GM03348 (cell line): ENCODE data around the gene ZDHHC14.
"Not testable (repeated sequence)": the region's sequence is repeated elsewhere in the genome, so short reads cannot be mapped to it uniquely, and the experiment has no call there.

ENCODE experiments used
- DNase-seq: peaks from one replicate; pipeline ENCODE4 v3.0.0; 2012; ENCODE audit warnings: low spot score

Gene ZDHHC14

GRCh38 chr6:157445277-157446009 is 64.5 kb downstream of the ZDHHC14 start:
- no peak for DNase-seq

GRCh38 chr6:157447735-157448134 is 66.7 kb downstream of the ZDHHC14 start:
- no peak for DNase-seq

GRCh38 chr6:157449610-157450009 is 68.6 kb downstream of the ZDHHC14 start:
- no peak for DNase-seq

GRCh38 chr6:157450931-157451742 is 70.1 kb downstream of the ZDHHC14 start:
- DNase-seq: no peak

GRCh38 chr6:157452096-157452495 is 71.1 kb downstream of the ZDHHC14 start:
- no peak for DNase-seq

- no peak for DNase-seq
Observed at GRCh38 chr6:157453131-157453530, 72.1 kb downstream of the ZDHHC14 start.

GRCh38 chr6:157453978-157454377 is 73.0 kb downstream of the ZDHHC14 start:
- no peak for DNase-seq

GRCh38 chr6:157454762-157455714 is 74.0 kb downstream of the ZDHHC14 start:
- DNase-seq: no peak

GRCh38 chr6:157455731-157456523 is 74.9 kb downstream of the ZDHHC14 start:
- DNase-seq: no peak

GRCh38 chr6:157456524-157456829 is 75.5 kb downstream of the ZDHHC14 start:
- DNase-seq: no peak

GRCh38 chr6:157457787-157458186 is 76.8 kb downstream of the ZDHHC14 start:
- no peak for DNase-seq

- no peak for DNase-seq
Observed at GRCh38 chr6:157459327-157459726, 78.3 kb downstream of the ZDHHC14 start.

- DNase-seq: no peak
Observed at GRCh38 chr6:157460182-157460999, 79.4 kb downstream of the ZDHHC14 start.

GRCh38 chr6:157461000-157461915 is 80.3 kb downstream of the ZDHHC14 start:
- DNase-seq: no peak

GRCh38 chr6:157462956-157463742 is 82.2 kb downstream of the ZDHHC14 start:
- DNase-seq: no peak

GRCh38 chr6:157463743-157464135 is 82.7 kb downstream of the ZDHHC14 start:
- DNase-seq: not testable (repeated sequence)

- DNase-seq: no peak
Observed at GRCh38 chr6:157464653-157465535, 83.9 kb downstream of the ZDHHC14 start.

GRCh38 chr6:157466342-157466648 is 85.3 kb downstream of the ZDHHC14 start:
- DNase-seq: no peak
